ENCODE data around the gene ARL6IP4. TPM values are rescaled to one million over a fixed set of nuclear protein-coding genes. Genes with fewer than 3 reads are reported as not detected.
A peak's percentile ranks its signal among the peaks of the same experiment; 100 is the strongest.

ARL6IP4 gene
- total RNA-seq, 1 experiment from 2014 or later = 111 TPM

- no peak for DNase-seq (ENCODE audit: low spot score)
These were observed 22.1 kb upstream of the ARL6IP4 start for GRCh38 chr12:122958198-122958888.

GRCh38 chr12:122959566-122960192 is 20.8 kb upstream of the ARL6IP4 start:
- DNase-seq (ENCODE audit: low spot score) = no peak

- DNase-seq (ENCODE audit: low spot score) = no peak
These were observed 20.3 kb upstream of the ARL6IP4 start for GRCh38 chr12:122960193-122960569.

- DNase-seq (ENCODE audit: low spot score) = no peak
These were observed 18.8 kb upstream of the ARL6IP4 start for GRCh38 chr12:122961531-122962329.

- no peak for DNase-seq (ENCODE audit: low spot score)
These were observed 16.6 kb upstream of the ARL6IP4 start for GRCh38 chr12:122963941-122964265.

- DNase-seq (ENCODE audit: low spot score) = no peak
These were observed 15.8 kb upstream of the ARL6IP4 start for GRCh38 chr12:122964439-122965257.

GRCh38 chr12:122965321-122965751 is 15.1 kb upstream of the ARL6IP4 start:
- no peak for DNase-seq (ENCODE audit: low spot score)

GRCh38 chr12:122965851-122966742 is 14.4 kb upstream of the ARL6IP4 start, which contains the start of gene ABCB9:
ABCB9 (minus strand) TSS chr12:122966463; CDS start chr12:122960235, 6,228 bp downstream.
- DNase-seq (ENCODE audit: low spot score) = peak; percentile 84

GRCh38 chr12:122966743-122967550 is 13.5 kb upstream of the ARL6IP4 start:
- no peak for DNase-seq (ENCODE audit: low spot score)

GRCh38 chr12:122968104-122968503 is 12.4 kb upstream of the ARL6IP4 start:
- DNase-seq (ENCODE audit: low spot score) = no peak

GRCh38 chr12:122969676-122970075 is 10.8 kb upstream of the ARL6IP4 start:
- no peak for DNase-seq (ENCODE audit: low spot score)

- peak; percentile 96 for DNase-seq (ENCODE audit: low spot score)
These were observed 6.1 kb upstream of the ARL6IP4 start for GRCh38 chr12:122974274-122974891.

GRCh38 chr12:122974892-122975789 is 5.3 kb upstream of the ARL6IP4 start, which contains the start of gene OGFOD2:
OGFOD2 (plus strand) TSS chr12:122975244; CDS start chr12:122975252, 8 bp downstream.
- DNase-seq (ENCODE audit: low spot score) = peak; percentile 84

GRCh38 chr12:122975790-122976647 is 4.5 kb upstream of the ARL6IP4 start:
- no peak for DNase-seq (ENCODE audit: low spot score)

GRCh38 chr12:122976648-122976975 is 3.9 kb upstream of the ARL6IP4 start:
- no peak for DNase-seq (ENCODE audit: low spot score)

GRCh38 chr12:122977153-122977552 is 3.3 kb upstream of the ARL6IP4 start:
- no peak for DNase-seq (ENCODE audit: low spot score)

GRCh38 chr12:122977655-122978392 is 2.7 kb upstream of the ARL6IP4 start:
- no peak for DNase-seq (ENCODE audit: low spot score)
